Breast epithelium (tissue), 3 donors: ENCODE measurements around the gene PIK3R5.

Source experiments
- POLR2A ChIP-seq: fragments of 450-650 bp; IDR thresholded peaks from one replicate; pipeline ENCODE4 v1.6.1; 2016; ENCODE audit warnings: antibody characterized with exemption, mild to moderate bottlenecking, moderate library complexity
- POLR2AphosphoS5 ChIP-seq, 3 donors: sonication (generic); formaldehyde crosslinking; IDR thresholded peaks; one replicate each; pipeline ENCODE4 v1.6.1; 2017; ENCODE audit warnings: antibody characterized with exemption in 3 of 3
- TF ChIP-seq, protein P1 (sequence below), 3 donors: fragments of 450-650 bp; IDR thresholded peaks; one replicate each; pipeline ENCODE4 v1.5.1; 2016 to 2017; ENCODE audit warnings: antibody characterized with exemption in 3 of 3, mild to moderate bottlenecking in 3 of 3, moderate library complexity in 3 of 3

DNA sequence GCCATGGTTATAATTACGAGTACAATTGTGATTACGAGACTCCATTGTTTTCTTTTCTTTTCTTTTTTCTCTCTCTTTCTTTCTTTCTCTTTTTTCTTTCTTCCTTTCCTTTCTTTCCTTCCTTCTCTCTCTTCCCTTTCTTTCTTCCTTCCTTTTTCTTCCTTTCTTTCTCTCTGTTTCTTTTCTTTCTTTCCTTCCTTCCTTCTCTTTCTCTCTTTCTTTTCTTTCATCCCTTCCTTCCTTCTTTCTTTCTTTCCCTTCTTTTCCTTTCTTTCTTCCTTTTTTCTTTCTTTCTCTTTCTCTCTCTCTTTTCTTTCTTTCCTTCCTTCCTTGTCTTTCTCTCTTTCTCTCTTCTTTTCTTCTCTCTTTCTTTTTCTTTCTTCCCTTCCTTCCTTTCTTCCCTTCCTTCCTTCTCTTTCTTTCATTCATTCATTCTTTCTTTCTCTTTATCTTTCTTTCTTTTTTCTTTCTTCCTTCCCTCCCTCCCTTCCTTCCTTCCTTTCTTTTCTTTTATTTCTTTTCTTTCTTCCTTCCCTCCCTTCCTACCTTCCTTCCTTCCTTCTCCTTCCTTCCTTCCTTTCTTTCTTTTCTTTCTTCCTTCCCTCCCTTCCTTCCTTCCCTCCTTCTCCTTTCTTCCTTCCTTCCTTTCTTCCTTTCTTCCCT lies 41.7 kb upstream of the PIK3R5 start:
- TF ChIP-seq, protein P1, sequence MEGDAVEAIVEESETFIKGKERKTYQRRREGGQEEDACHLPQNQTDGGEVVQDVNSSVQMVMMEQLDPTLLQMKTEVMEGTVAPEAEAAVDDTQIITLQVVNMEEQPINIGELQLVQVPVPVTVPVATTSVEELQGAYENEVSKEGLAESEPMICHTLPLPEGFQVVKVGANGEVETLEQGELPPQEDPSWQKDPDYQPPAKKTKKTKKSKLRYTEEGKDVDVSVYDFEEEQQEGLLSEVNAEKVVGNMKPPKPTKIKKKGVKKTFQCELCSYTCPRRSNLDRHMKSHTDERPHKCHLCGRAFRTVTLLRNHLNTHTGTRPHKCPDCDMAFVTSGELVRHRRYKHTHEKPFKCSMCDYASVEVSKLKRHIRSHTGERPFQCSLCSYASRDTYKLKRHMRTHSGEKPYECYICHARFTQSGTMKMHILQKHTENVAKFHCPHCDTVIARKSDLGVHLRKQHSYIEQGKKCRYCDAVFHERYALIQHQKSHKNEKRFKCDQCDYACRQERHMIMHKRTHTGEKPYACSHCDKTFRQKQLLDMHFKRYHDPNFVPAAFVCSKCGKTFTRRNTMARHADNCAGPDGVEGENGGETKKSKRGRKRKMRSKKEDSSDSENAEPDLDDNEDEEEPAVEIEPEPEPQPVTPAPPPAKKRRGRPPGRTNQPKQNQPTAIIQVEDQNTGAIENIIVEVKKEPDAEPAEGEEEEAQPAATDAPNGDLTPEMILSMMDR (IDR thresholded peaks at IDR 0.05): no peak
- TF ChIP-seq POLR2AphosphoS5 (IDR thresholded peaks at IDR 0.05) (no peak), POLR2A (no peak)
